IMR-90 (cell line): ENCODE measurements around the gene ADRB2. TPM values are rescaled to one million over a fixed set of nuclear protein-coding genes. Genes with fewer than 3 reads are reported as not detected.

Source experiments
- ATAC-seq: fragments of 200-7000 bp; cut with Tn5 transposase; 2 replicates; pipeline ENCODE4 v1.9.1; 2020; ENCODE audit warnings: low read depth, mild to moderate bottlenecking, moderate library complexity
- BruUV-seq: library from RNA; stranded (reverse); fragments of 400-500 nt; replicated peaks from 2 replicates; lab custom pipeline; 2021; lab: Mats Ljungman, UMichigan
- CTCF ChIA-PET: fragments of 300-600 bp; formaldehyde crosslinking; extraction: SDS; loops from one replicate; lab custom pipeline; 2021; ENCODE audit warnings: antibody characterized with exemption; lab: Yijun Ruan, JAX
- POLR2A ChIA-PET: fragments of 300-600 bp; sonication (Branson Sonifier 250); formaldehyde crosslinking; loops from one replicate; lab custom pipeline; 2022; ENCODE audit warnings: antibody characterized with exemption; ENCODE audit not compliant: unreplicated experiment; lab: Charles Lee
- DNase-seq: peaks from one replicate; pipeline ENCODE4 v3.0.0; 2013
- H2AFZ ChIP-seq: replicated peaks from 2 replicates; pipeline ENCODE3; 2013; ENCODE audit warnings: low read length, mild to moderate bottlenecking; ENCODE audit not compliant: poor library complexity
- H2AK5ac ChIP-seq: 2 replicates; pipeline ENCODE4 v1.6.1; 2013; ENCODE audit warnings: low read depth, low read length, inconsistent platforms
- H2AK9ac ChIP-seq: replicated peaks from 2 replicates; pipeline ENCODE3; 2013; ENCODE audit warnings: mild to moderate bottlenecking, low read depth, low read length, moderate library complexity; ENCODE audit not compliant: poor library complexity
- H2BK120ac ChIP-seq: 2 replicates; pipeline ENCODE4 v1.6.1; 2013; ENCODE audit warnings: low read depth, low read length, inconsistent platforms
- H2BK15ac ChIP-seq: 3 replicates; pipeline ENCODE4 v1.6.1; 2013; ENCODE audit warnings: low read depth, low read length, inconsistent platforms
- H2BK20ac ChIP-seq: 2 replicates; pipeline ENCODE4 v1.6.1; 2013; ENCODE audit warnings: low read depth, mild to moderate bottlenecking, inconsistent platforms, low read length, moderate library complexity
- H2BK5ac ChIP-seq: 2 replicates; pipeline ENCODE4 v1.6.1; 2013; ENCODE audit warnings: mild to moderate bottlenecking, low read depth, low read length, inconsistent platforms; ENCODE audit not compliant: poor library complexity, severe bottlenecking
- H3K14ac ChIP-seq: replicated peaks from 2 replicates; pipeline ENCODE4 v1.6.1; 2013; ENCODE audit warnings: low read depth, low read length, inconsistent platforms
- H3K18ac ChIP-seq: 2 replicates; pipeline ENCODE4 v1.6.1; 2013; ENCODE audit warnings: low read depth, low read length, control low read depth
- H3K23ac ChIP-seq: 2 replicates; pipeline ENCODE4 v1.6.1; 2013; ENCODE audit warnings: low read depth, low read length, inconsistent platforms
- H3K27ac ChIP-seq: 2 replicates; pipeline ENCODE4 v1.5.1; 2013; ENCODE audit warnings: mild to moderate bottlenecking, control low read depth, low read length; ENCODE audit not compliant: insufficient read depth
- H3K27me3 ChIP-seq: 2 replicates; pipeline ENCODE4 v1.6.1; 2013; ENCODE audit warnings: low read length; ENCODE audit not compliant: control insufficient read depth, insufficient read depth
- H3K36me3 ChIP-seq: 2 replicates; pipeline ENCODE4 v1.6.1; 2013; ENCODE audit warnings: low read length, mixed read lengths; ENCODE audit not compliant: control insufficient read depth, insufficient read depth
- H3K4ac ChIP-seq: 2 replicates; pipeline ENCODE4 v1.6.1; 2013; ENCODE audit warnings: low read depth, low read length, inconsistent platforms
- H3K4me1 ChIP-seq: 2 replicates; pipeline ENCODE4 v1.6.1; 2013; ENCODE audit warnings: low read length, mixed read lengths; ENCODE audit not compliant: control insufficient read depth, insufficient read depth
- H3K4me2 ChIP-seq: 2 replicates; pipeline ENCODE4 v1.6.1; 2013; ENCODE audit warnings: low read depth, mild to moderate bottlenecking, control low read depth, low read length, moderate library complexity
- H3K4me3 ChIP-seq: 2 replicates; pipeline ENCODE4 v1.5.1; 2013; ENCODE audit warnings: low read depth, mild to moderate bottlenecking, control low read depth, low read length, moderate library complexity; ENCODE audit not compliant: insufficient read depth
- H3K56ac ChIP-seq: 2 replicates; pipeline ENCODE4 v1.6.1; 2013; ENCODE audit warnings: low read length, inconsistent platforms; ENCODE audit not compliant: insufficient read depth; ENCODE audit errors: extremely low read depth
- H3K79me1 ChIP-seq, 2 experiments: 2 replicates each; pipeline ENCODE4 v1.6.1; 2013; ENCODE audit warnings: low read length in 2 of 2, inconsistent platforms in 1 of 2, low read depth in 1 of 2
- H3K9ac ChIP-seq: 2 replicates; pipeline ENCODE4 v1.6.1; 2013; ENCODE audit warnings: low read depth, low read length, control low read depth
- H3K9me1 ChIP-seq: 2 replicates; pipeline ENCODE4 v1.6.1; 2013; ENCODE audit warnings: low read length, inconsistent platforms; ENCODE audit not compliant: insufficient read depth
- H3K9me3 ChIP-seq: 2 replicates; pipeline ENCODE4 v1.6.1; 2013; ENCODE audit warnings: low read length; ENCODE audit not compliant: control insufficient read depth, insufficient read depth
- H4K20me1 ChIP-seq: 2 replicates; pipeline ENCODE4 v1.6.1; 2013; ENCODE audit warnings: low read length, inconsistent platforms; ENCODE audit not compliant: insufficient read depth
- H4K5ac ChIP-seq: 2 replicates; pipeline ENCODE4 v1.6.1; 2013; ENCODE audit warnings: mild to moderate bottlenecking, low read depth, low read length, control low read depth
- H4K8ac ChIP-seq, 2 experiments: 2 replicates each; pipeline ENCODE4 v1.6.1; 2013; ENCODE audit warnings: low read depth in 2 of 2, low read length in 2 of 2, control low read depth in 1 of 2, inconsistent platforms in 1 of 2
- H4K91ac ChIP-seq: 2 replicates; pipeline ENCODE4 v1.6.1; 2013; ENCODE audit warnings: low read depth, low read length, inconsistent platforms; ENCODE audit not compliant: insufficient read depth
- BHLHE40 ChIP-seq: fragments of 150-350 bp; IDR thresholded peaks from 2 replicates; pipeline ENCODE4 v1.6.1; 2016; ENCODE audit warnings: mild to moderate bottlenecking, low read depth, low read length
- FOS ChIP-seq: fragments of 150-350 bp; IDR thresholded peaks from 2 replicates; pipeline ENCODE4 v1.6.1; 2016; ENCODE audit warnings: low read depth, low read length
- MAFK ChIP-seq: IDR thresholded peaks from 2 replicates; pipeline ENCODE4 v1.6.1; 2012; ENCODE audit warnings: low read depth, low read length, improper control_type of control experiment
- MAZ ChIP-seq: IDR thresholded peaks from 2 replicates; pipeline ENCODE4 v1.6.1; 2012; ENCODE audit warnings: low read depth, mild to moderate bottlenecking, low read length, improper control_type of control experiment, moderate library complexity, borderline replicate concordance
- POLR2A ChIP-seq: IDR thresholded peaks from 2 replicates; pipeline ENCODE4 v1.6.1; 2012; ENCODE audit warnings: mild to moderate bottlenecking, low read depth, low read length
- RCOR1 ChIP-seq: IDR thresholded peaks from 2 replicates; pipeline ENCODE4 v1.6.1; 2012; ENCODE audit warnings: mild to moderate bottlenecking, low read length, improper control_type of control experiment; ENCODE audit not compliant: insufficient replicate concordance
- RFX5 ChIP-seq: IDR thresholded peaks from 2 replicates; pipeline ENCODE4 v1.8.0; 2012; ENCODE audit warnings: low read depth, mild to moderate bottlenecking, low read length, moderate library complexity
- SMC3 ChIP-seq: fragments of 150-350 bp; IDR thresholded peaks from 2 replicates; pipeline ENCODE4 v1.6.1; 2016; ENCODE audit warnings: low read depth, mild to moderate bottlenecking, antibody characterized with exemption, low read length, moderate library complexity
- USF2 ChIP-seq: fragments of 150-350 bp; IDR thresholded peaks from 2 replicates; pipeline ENCODE4 v1.6.1; 2017; ENCODE audit warnings: mild to moderate bottlenecking, antibody characterized with exemption, low read length, low read depth
- WGBS, 2 experiments: methylation state at CpG; one replicate each; pipeline versions ENCODE4 v1.1.5 to v1.1.7; 2013; ENCODE audit warnings: missing lambda C conversion rate in 2 of 2; ENCODE audit not compliant: insufficient read length in 1 of 2; ENCODE audit errors: extremely low coverage in 2 of 2; 5-methylcytosine and 5-hydroxymethylcytosine counted together
- dilution Hi-C: fragments of 300-500 bp; cut with HindIII; formaldehyde crosslinking; loops from one replicate; pipeline ENCODE4 v1.14.3; 2018; ENCODE audit warnings: low sequenced_read_pairs; ENCODE audit not compliant: unreplicated experiment
- in situ Hi-C: fragments of 300-500 bp; cut with MboI; formaldehyde crosslinking; loops from 3 replicates; pipeline ENCODE4 v1.14.3; 2019; ENCODE audit warnings: low sequenced_read_pairs, inconsistent platforms, mixed read lengths
- intact Hi-C: fragments of 100-400 bp; cut with micrococcal nuclease; formaldehyde crosslinking; loops from 2 replicates; pipeline ENCODE4 v1.10.0; 2022
- polyA plus RNA-seq, 3 experiments: library from polyadenylated mRNA; depleted of rRNA; stranded (reverse); fragments of >200 nt; gene quantifications; 2 replicates each; pipeline ENCODE4 v1.2.3, GENCODE V29; 2012; ENCODE audit warnings: low replicate concordance in 1 of 3
- total RNA-seq: library from RNA; depleted of rRNA; stranded (reverse); fragments of >200 nt; gene quantifications from 2 replicates; pipeline ENCODE4 v1.2.3, GENCODE V29; 2012
- TF ChIP-seq, protein P1 (sequence below): conservative IDR thresholded peaks from 2 replicates; pipeline ENCODE4 v1.5.1; 2012; ENCODE audit warnings: mild to moderate bottlenecking, low read depth, low read length, improper control_type of control experiment

The ADRB2 gene
- total and polyA plus RNA-seq, 2 of the 4 experiments (the other 2 are of a cell fraction) = 1.6 to 3.4 TPM

DNA sequence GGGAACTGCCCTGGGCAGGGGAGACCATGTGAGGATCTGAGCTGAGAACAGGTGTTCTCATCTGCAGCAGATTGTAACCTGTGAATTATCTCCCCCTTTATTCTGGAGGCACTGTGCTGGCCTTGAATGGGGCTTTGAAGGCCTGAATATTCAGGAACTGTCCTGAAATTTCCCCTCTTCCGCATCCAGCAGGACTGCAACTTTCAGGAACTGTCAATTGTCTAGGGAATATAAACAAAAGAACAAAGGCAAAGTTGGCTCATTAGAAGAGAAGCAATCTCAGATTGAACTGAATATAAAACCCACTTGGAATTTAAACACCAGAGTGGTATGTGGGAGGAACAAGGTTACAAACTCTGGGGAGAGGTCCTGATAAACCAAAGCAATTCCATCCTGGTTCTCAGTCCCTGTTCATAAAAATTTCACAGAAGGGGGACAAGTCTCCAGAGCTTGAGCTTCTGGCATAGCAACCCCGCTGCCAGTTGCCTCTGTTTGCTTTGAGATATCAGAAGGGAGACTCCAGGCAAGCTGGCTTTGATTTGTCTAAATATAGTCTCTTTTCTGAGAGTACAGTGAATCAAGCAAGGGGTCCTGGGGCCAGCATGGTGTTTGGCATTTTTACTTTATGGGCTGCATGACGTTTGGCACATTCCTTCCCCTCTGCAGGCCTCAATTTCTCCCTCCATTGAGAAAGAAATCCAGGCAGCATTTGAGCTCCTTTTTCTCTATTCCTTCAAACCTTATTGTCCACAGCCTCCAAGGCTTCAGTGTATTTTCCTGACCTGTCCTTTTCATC lies 47.5 kb downstream of the ADRB2 start:
- WGBS, 2 experiments = no CpG with 5 or more reads among the region's 3 CpGs
- H3K4me3 ChIP-seq = no peak overlapping the region
- ATAC-seq (no peak), DNase-seq (no peak)
- no peak overlapping the region for H4K5ac ChIP-seq
- no peak overlapping the region for H2BK5ac ChIP-seq
- ChIA-PET POLR2A (no interaction called here), CTCF (interaction anchor here (1.5 kb wide), 1 partner anchor 10 kb away, joined by 4 read pairs; no protein-coding TSS in a partner anchor)
- H3K9ac ChIP-seq = no peak overlapping the region
- H3K23ac ChIP-seq = no peak overlapping the region
- no peak overlapping the region for H3K27ac ChIP-seq
- H3K14ac ChIP-seq = no peak overlapping the region
- TF ChIP-seq BHLHE40 (no peak), FOS (no peak), RFX5 (no peak), POLR2A (no peak), USF2 (no peak), SMC3 (no peak), MAZ (no peak), MAFK (no peak), RCOR1 (no peak)
- TF ChIP-seq, protein P1, sequence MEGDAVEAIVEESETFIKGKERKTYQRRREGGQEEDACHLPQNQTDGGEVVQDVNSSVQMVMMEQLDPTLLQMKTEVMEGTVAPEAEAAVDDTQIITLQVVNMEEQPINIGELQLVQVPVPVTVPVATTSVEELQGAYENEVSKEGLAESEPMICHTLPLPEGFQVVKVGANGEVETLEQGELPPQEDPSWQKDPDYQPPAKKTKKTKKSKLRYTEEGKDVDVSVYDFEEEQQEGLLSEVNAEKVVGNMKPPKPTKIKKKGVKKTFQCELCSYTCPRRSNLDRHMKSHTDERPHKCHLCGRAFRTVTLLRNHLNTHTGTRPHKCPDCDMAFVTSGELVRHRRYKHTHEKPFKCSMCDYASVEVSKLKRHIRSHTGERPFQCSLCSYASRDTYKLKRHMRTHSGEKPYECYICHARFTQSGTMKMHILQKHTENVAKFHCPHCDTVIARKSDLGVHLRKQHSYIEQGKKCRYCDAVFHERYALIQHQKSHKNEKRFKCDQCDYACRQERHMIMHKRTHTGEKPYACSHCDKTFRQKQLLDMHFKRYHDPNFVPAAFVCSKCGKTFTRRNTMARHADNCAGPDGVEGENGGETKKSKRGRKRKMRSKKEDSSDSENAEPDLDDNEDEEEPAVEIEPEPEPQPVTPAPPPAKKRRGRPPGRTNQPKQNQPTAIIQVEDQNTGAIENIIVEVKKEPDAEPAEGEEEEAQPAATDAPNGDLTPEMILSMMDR = no peak
- dilution Hi-C loops = no loop called here
- H3K4ac ChIP-seq = no peak overlapping the region
- H3K9me1 ChIP-seq = 0 out of 2 replicates have a peak, but pooled peaks cover 5% of the 10 kb centered on the region
- H4K8ac ChIP-seq = no peak overlapping the region
- no peak overlapping the region for H2BK120ac ChIP-seq
- H2AK5ac ChIP-seq = no peak overlapping the region
- in situ Hi-C loops = no loop called here
- no peak overlapping the region for H2AFZ ChIP-seq
- H3K27me3 ChIP-seq = no peaks in the 10 kb centered on the region; the same call in 1 of the 2 replicates
- no peak overlapping the region for H2AK9ac ChIP-seq
- no peak overlapping the region for H3K4me2 ChIP-seq
- H3K18ac ChIP-seq = no peak overlapping the region
- intact Hi-C loops = no loop called here
- H3K9me3 ChIP-seq = no peaks in the 10 kb centered on the region
- no peak overlapping the region for H2BK20ac ChIP-seq
- BruUV-seq = no TSS peak
- H3K4me1 ChIP-seq = no peaks in the 10 kb centered on the region
- no peaks in the 10 kb centered on the region for H4K20me1 ChIP-seq
- H4K91ac ChIP-seq = no peak overlapping the region
- H3K79me1 ChIP-seq = no peaks in the 10 kb centered on the region
- no peak overlapping the region for H3K56ac ChIP-seq
- no peak overlapping the region for H2BK15ac ChIP-seq
- H3K36me3 ChIP-seq = no peaks in the 10 kb centered on the region
